Ectodermal cell (in vitro differentiated cells): Measurements from ENCODE around the gene ADAMTS12.

Source experiments
- H3K27ac ChIP-seq: 2 replicates; pipeline ENCODE4 v1.7.0; 2013; ENCODE audit warnings: mild to moderate bottlenecking, low read depth, low read length; ENCODE audit not compliant: insufficient read depth, poor library complexity, severe bottlenecking
- H3K27me3 ChIP-seq: 2 replicates; pipeline ENCODE4 v1.7.0; 2013; ENCODE audit warnings: mild to moderate bottlenecking, low read length; ENCODE audit not compliant: insufficient read depth, control insufficient read depth, poor library complexity, severe bottlenecking
- H3K36me3 ChIP-seq: one replicate; pipeline ENCODE4 v1.7.0; 2013; ENCODE audit warnings: low read length; ENCODE audit not compliant: control insufficient read depth, insufficient read depth
- H3K4me1 ChIP-seq: one replicate; pipeline ENCODE4 v1.7.0; 2013; ENCODE audit warnings: low read length; ENCODE audit not compliant: control insufficient read depth, insufficient read depth
- H3K4me3 ChIP-seq: 2 replicates; pipeline ENCODE4 v1.7.0; 2013; ENCODE audit warnings: low read depth, low read length, control low read depth; ENCODE audit not compliant: insufficient read depth
- H3K9me3 ChIP-seq: 2 replicates; pipeline ENCODE4 v1.7.0; 2013; ENCODE audit warnings: mild to moderate bottlenecking, low read length, moderate library complexity; ENCODE audit not compliant: control insufficient read depth
- WGBS, 2 experiments: methylation state at CpG; one replicate each; pipeline ENCODE4 v1.1.7; 2013; ENCODE audit warnings: missing lambda C conversion rate in 2 of 2; 5-methylcytosine and 5-hydroxymethylcytosine counted together

Gene ADAMTS12

DNA sequence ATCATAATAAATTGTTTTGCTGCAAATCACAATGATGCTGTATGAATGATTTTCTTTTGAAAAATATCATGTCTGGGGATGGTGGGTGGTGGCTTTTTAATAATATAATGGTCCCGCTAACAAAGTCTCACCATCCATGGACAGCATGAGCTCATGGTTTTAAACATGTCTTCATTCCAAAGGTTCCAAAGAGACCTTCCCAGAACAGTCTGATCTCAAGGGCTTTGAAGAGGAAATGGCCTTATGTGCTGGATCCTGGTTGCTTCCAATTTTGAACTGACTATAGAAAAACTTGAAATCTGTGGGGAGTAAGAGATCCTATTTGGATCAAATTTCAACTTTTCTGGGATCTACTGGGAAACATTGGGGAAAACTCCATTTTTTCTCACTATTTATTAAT lies 121.8 kb downstream of the ADAMTS12 start:
- 95 to 100% methylated on average over 1 of the region's 1 CpG for WGBS, 2 experiments
- H3K4me1 ChIP-seq, result peaks cover 4% of the 10 kb centered on the region
- no peaks in the 10 kb centered on the region for H3K27me3 ChIP-seq

DNA sequence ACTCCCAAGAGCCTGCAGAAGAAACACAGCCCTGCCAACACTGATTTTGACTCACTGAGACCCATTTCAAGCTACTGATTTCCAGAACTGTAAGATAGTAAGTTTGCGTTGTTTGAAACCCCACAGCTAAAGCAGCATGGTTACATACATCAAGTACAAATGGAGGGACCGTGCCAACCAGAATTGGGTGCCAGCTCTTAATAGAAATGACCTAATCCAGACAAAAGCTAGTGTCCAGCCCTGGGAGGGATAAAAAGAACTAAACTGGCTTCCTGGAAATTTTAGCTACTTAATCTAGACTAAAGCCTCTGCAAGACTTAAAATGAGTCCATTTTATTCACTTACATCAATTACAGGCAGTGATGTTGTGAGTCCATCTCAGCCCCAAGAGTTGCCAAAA lies 122.6 kb downstream of the ADAMTS12 start:
- Histone ChIP-seq H3K27ac (no peak overlapping the region), H3K27me3 (no peaks in the 10 kb centered on the region), H3K9me3 (no peaks in the 10 kb centered on the region), H3K4me1 (peaks cover 10% of the 10 kb centered on the region), H3K36me3 (no peaks in the 10 kb centered on the region), H3K4me3 (no peak overlapping the region)
- WGBS, 2 experiments, result 92 to 95% methylated on average over 2 of the region's 2 CpGs

More for the DNA sequence above, 121.8 kb downstream of the ADAMTS12 start:
- Histone ChIP-seq H3K27ac (no peak overlapping the region), H3K9me3 (no peaks in the 10 kb centered on the region), H3K36me3 (no peaks in the 10 kb centered on the region), H3K4me3 (no peak overlapping the region)

DNA sequence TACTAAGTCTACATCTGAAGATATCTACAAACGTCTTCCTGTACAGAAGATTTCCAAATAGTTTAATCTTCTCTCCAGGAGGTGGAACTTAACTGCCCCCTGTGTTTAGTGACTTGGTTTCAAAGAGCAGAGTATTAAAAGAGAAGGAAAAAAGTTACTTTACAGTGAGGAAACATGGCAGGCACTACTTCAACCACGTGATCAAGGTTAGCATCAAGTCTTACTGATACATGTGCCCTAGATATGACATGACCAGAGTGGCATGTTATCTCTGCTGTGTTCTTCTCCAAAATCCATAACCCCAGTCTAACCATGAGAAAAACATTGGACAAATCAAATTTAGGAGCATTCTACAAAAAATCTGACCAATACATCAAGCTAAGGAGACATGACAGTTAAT lies 125.8 kb downstream of the ADAMTS12 start:
- H3K27ac ChIP-seq, result no peak overlapping the region
- H3K4me1 ChIP-seq, result peaks cover 23% of the 10 kb centered on the region
- H3K27me3 ChIP-seq, result no peaks in the 10 kb centered on the region
- 71 to 89% methylated on average over 2 of the region's 2 CpGs for WGBS, 2 experiments
- H3K4me3 ChIP-seq, result no peak overlapping the region
- H3K9me3 ChIP-seq, result no peaks in the 10 kb centered on the region
- H3K36me3 ChIP-seq, result no peaks in the 10 kb centered on the region

DNA sequence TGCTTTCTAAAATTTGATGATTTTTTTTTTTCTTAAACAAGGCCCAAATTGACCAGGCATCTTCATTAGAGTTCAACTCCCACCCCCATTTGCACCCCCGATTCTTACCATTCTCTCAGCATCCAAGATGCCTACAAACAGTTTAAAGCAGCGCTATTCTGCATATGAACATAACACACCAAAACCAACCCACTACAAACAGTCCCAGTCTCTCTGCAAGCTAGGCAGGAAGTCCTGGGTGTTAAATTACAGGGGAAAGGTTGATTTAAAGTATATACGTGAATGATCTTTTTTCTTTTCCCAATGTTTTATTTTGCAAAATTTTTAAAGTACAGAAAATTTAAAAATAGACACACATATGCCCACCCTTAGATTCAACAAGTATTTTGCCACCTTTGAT lies 127.0 kb downstream of the ADAMTS12 start:
- 36 to 60% methylated on average over 2 of the region's 3 CpGs for WGBS, 2 experiments
- no peaks in the 10 kb centered on the region for H3K27me3 ChIP-seq
- peaks cover 36% of the 10 kb centered on the region for H3K4me1 ChIP-seq
- H3K9me3 ChIP-seq, result no peaks in the 10 kb centered on the region
- H3K27ac ChIP-seq, result no peak overlapping the region
- no peak overlapping the region for H3K4me3 ChIP-seq
- no peaks in the 10 kb centered on the region for H3K36me3 ChIP-seq

DNA sequence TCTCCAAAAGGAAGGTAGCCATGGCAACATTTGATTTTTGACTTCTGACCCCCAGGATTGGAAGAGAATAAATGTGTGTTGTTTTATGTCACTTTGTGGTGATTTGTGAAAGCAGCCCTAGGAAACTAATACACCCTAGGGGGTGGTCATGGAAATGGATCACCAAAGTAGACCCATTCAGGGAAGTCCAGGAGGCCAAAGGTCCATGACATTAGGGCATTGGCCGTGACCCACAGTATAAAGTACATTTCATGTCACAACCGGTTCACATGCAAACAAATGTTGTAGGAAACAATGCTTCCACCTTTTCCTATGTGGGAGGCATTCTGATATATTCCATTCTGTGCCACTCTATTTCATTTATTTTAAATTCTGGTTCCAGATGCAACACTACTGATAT lies 128.4 kb downstream of the ADAMTS12 start:
- no peaks in the 10 kb centered on the region for H3K9me3 ChIP-seq
- 83 to 87% methylated on average over 2 of the region's 2 CpGs for WGBS, 2 experiments

DNA sequence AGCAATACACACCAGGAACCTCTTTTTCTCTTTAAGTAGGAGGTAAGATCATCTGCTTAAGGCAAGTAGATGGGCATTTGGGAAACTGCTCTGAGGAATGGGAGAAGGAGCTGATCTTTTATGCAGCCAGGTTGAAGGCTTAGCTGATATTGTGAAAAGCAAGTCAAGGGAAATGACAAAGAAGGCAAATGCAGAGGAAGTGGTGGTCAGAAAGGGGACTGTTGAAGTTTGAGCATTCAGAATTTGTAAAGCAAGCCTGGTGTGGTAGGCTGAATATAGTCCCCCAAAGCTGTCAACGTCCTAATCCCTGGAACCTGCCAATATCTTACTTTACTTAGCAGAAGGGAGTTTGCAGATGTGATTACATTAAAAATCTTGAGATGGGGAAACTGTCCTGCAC lies 128.9 kb downstream of the ADAMTS12 start:
- Histone ChIP-seq H3K9me3 (no peaks in the 10 kb centered on the region), H3K27ac (no peak overlapping the region), H3K4me3 (no peak overlapping the region), H3K27me3 (no peaks in the 10 kb centered on the region), H3K36me3 (no peaks in the 10 kb centered on the region), H3K4me1 (peaks cover 42% of the 10 kb centered on the region)
- 75 to 86% methylated on average over 1 of the region's 1 CpG for WGBS, 2 experiments

More for the DNA sequence above, 128.4 kb downstream of the ADAMTS12 start:
- Histone ChIP-seq H3K4me3 (no peak overlapping the region), H3K4me1 (peaks cover 42% of the 10 kb centered on the region), H3K27ac (no peak overlapping the region), H3K27me3 (no peaks in the 10 kb centered on the region), H3K36me3 (no peaks in the 10 kb centered on the region)

DNA sequence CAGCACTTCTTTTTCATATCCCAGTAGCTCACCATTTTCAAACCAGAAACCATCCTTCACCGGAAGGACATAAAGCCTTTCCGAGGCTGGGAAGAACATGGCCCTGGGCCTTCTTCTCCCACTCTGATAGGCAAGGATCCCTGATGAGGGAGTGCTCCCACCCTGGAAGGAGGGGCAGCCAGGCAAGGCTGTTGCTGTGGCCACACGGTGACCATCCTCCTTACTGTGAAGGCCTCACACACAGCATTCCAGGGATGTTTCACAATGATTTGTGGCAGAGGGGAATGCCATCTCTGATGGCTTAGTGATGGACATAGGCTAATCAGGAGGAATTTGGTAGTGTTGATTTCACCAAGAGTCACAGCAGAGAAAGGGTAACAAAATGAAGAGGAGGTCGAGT lies 130.7 kb downstream of the ADAMTS12 start:
- Histone ChIP-seq H3K4me1 (peaks cover 42% of the 10 kb centered on the region), H3K27ac (no peak overlapping the region), H3K9me3 (no peaks in the 10 kb centered on the region), H3K27me3 (no peaks in the 10 kb centered on the region), H3K4me3 (no peak overlapping the region), H3K36me3 (no peaks in the 10 kb centered on the region)
- WGBS, 2 experiments, result 64 to 70% methylated on average over 3 of the region's 4 CpGs

DNA sequence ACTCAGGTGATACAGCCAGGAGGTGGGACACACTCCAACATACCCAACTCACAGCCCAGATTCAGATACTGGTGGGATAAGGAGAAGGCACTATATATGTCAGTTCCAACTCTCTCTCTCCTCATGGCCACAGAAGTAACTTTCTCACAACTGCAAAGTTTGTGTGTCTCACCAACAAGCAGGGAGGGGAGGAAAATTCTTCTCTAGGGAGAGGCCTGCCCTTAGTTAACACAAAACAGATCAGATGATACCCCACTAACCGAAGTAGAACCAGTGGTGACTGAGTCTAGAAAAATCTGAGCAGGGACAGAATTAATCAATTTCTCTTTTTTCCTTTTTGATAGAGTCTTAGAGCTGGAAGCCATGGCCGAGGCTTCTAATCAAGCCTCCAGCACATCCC lies 133.1 kb downstream of the ADAMTS12 start:
- Histone ChIP-seq H3K9me3 (no peaks in the 10 kb centered on the region), H3K27ac (no peak overlapping the region), H3K4me1 (peaks cover 27% of the 10 kb centered on the region), H3K4me3 (no peak overlapping the region), H3K27me3 (no peaks in the 10 kb centered on the region), H3K36me3 (no peaks in the 10 kb centered on the region)
- 91 to 92% methylated on average over 2 of the region's 2 CpGs for WGBS, 2 experiments

DNA sequence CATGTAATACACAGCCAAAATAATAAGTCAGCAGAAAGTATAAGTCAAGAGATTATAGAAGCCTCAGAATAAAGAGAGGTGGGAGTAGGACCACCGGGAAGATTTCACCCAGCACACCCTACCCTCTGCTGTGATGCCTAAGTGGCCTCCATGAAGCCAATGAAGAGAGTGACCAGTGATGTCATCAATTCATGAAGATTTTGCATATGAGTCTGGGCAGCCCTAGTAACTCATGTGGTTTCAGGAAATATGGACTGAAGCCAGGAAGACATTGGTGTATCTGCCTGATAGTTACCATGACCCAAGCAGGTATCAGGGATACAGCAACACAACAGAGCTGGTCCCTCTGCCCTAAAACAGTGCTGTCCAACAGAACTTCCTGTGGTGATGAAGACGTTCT lies 135.3 kb downstream of the ADAMTS12 start:
- no peaks in the 10 kb centered on the region for H3K27me3 ChIP-seq

DNA sequence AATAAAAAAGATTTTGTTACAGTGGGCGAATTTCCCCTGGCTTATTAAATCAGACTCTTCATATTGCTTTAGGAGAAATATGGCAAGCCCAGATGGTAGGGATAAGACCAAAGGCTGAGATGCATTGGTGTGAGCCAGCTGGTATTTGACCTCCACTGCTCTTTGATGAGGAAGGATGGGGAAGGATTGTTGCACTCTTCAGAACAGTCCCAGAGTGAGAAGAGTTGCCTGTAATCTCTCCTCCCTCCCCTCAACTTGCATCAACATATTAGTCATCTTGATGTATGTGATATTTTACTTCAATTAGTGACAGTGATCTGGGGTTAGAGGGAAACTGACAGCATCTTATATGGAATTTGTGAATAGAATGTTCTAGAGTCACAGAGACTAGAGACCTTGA lies 136.6 kb downstream of the ADAMTS12 start:
- H3K36me3 ChIP-seq, result no peaks in the 10 kb centered on the region
- H3K4me3 ChIP-seq, result no peak overlapping the region
- 94 to 100% methylated on average over 1 of the region's 1 CpG for WGBS, 2 experiments
- H3K27me3 ChIP-seq, result no peaks in the 10 kb centered on the region
- no peak overlapping the region for H3K27ac ChIP-seq
- no peaks in the 10 kb centered on the region for H3K9me3 ChIP-seq
- peaks cover 10% of the 10 kb centered on the region for H3K4me1 ChIP-seq

More for the DNA sequence above, 135.3 kb downstream of the ADAMTS12 start:
- 94 to 95% methylated on average over 2 of the region's 2 CpGs for WGBS, 2 experiments
- Histone ChIP-seq H3K9me3 (no peaks in the 10 kb centered on the region), H3K36me3 (no peaks in the 10 kb centered on the region), H3K4me1 (peaks cover 22% of the 10 kb centered on the region), H3K4me3 (no peak overlapping the region), H3K27ac (no peak overlapping the region)

DNA sequence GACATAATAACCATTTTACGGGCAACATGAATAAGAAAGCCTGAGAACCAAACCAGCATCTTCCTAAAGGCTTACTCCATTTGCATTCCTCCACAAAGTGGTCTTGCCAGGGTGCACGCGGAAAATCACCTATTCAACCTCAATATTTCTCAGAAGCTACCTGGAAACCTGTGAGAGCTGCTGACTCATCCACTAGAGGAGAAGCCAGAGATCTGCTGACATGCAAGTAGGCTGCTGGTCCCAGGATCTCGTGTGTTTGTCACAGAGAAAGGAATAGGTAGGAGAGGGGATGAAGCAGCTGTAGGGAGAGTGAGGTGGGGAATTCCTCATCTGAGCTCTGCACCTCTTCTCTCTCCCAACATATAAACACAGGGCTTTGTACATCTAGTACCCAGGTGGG lies 138.1 kb downstream of the ADAMTS12 start:
- H3K27me3 ChIP-seq, result no peaks in the 10 kb centered on the region
- WGBS, 2 experiments, result 86 to 90% methylated on average over 4 of the region's 4 CpGs
- no peaks in the 10 kb centered on the region for H3K36me3 ChIP-seq
- H3K4me3 ChIP-seq, result no peak overlapping the region
- no peaks in the 10 kb centered on the region for H3K9me3 ChIP-seq
- no peaks in the 10 kb centered on the region for H3K4me1 ChIP-seq
- H3K27ac ChIP-seq, result no peak overlapping the region
